Astrocyte of the cerebellum (primary cell): ENCODE data around the gene IQSEC1.

Source experiments
- DNase-seq: peaks from one replicate; pipeline ENCODE4 v3.0.0-alpha.2; 2011; ENCODE audit warnings: low read depth
- H3K4me3 ChIP-seq: 2 replicates; pipeline ENCODE4 v1.5.1; 2011; ENCODE audit warnings: mild to moderate bottlenecking, low read depth, low read length, moderate library complexity
- CTCF ChIP-seq: IDR thresholded peaks from 2 replicates; pipeline ENCODE4 v1.5.1; 2012; ENCODE audit warnings: low read length, low read depth, moderate library complexity, mild to moderate bottlenecking; ENCODE audit errors: missing control alignments
- in situ Hi-C: cut with HindIII; loops from 2 replicates; pipeline ENCODE4 v1.10.0; 2017; ENCODE audit warnings: low sequenced_read_pairs

Gene IQSEC1

DNA sequence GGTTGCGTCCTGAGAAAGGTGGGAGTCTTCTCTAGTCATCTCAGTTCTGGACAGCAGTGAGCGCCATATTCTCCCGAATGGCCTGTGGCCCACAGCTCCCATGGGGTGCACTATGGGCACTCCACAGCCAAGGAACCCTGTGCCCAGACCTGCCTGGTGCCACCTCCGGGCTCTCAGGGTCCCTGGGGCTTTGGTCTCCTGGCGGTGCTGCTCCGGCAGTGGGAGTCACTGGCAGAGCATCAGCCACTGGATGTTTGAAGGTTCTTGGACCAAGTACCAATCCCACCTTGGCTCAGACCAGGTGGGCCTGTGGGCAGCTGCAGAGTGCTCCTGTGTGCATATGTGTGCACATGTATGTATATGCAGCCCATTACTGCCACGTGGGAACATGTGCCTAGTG is 163.5 kb downstream of the IQSEC1 start:
- DNase-seq: no peak
- no peak overlapping the region for H3K4me3 ChIP-seq
- in situ Hi-C loops: no loop called here
- no peak for TF ChIP-seq CTCF

- no peak for DNase-seq
- in situ Hi-C loops: no loop called here
- TF ChIP-seq CTCF: no peak
- H3K4me3 ChIP-seq: no peak overlapping the region
Observed at GRCh38 chr3:12908859-12909258, 164.4 kb downstream of the IQSEC1 start.

DNA sequence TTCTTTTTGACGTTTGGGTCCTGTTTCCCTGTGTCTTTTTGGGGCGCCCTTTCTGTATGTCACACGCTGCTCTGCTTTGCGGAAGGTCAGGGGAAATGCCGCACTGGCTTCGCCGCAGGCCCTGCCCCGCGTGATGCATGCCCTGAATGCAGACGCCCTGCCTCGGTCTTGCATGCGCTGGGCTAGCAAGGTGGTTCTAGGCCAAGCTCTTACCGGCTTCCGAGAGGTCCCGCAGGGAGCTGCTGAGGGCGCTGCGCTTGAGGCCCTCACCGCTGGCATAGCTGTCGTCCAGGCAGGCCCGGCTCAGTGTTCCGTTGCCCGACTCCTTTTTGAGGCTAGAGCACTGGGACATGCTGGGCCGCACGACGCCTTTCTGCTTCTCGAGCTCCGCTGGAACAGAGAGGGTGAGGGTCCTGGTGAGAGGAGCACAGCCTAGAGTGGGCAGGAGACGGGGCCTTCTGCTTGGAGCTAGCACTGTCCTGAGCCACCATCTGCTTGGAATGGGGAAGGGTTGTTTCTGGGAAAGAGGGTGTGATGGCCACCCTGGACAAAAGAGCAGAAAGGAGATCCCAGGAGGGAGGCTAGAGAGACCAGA is 165.0 kb downstream of the IQSEC1 start:
- H3K4me3 ChIP-seq: no peak overlapping the region
- no peak for DNase-seq
- TF ChIP-seq CTCF: no peak
- in situ Hi-C loops: no loop called here

GRCh38 chr3:12907729-12908128 is 165.5 kb downstream of the IQSEC1 start:
- H3K4me3 ChIP-seq: no peak overlapping the region
- DNase-seq: no peak
- no peak for TF ChIP-seq CTCF
- in situ Hi-C loops: no loop called here

DNA sequence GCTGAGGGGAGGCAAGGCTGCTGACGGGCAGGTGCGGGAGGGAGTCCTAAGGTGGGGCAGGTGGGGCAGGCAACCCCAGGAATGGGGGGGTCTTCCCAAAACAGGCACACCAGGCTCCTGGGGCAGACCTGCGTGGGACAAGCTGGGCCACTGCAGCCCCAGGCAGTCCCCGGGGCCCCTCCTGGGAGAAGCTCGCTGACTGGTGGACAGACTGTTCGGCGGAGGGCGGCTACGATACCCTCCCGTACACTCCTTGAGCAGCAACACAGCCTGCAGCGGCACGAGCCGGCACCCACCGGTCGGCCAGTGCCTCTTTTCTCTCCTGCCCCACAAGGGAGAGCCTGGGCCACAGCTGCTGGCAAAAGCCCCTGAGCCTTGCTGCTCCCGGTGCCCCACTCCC is 165.9 kb downstream of the IQSEC1 start:
- TF ChIP-seq CTCF: no peak
- in situ Hi-C loops: no loop called here
- no peak for DNase-seq
- H3K4me3 ChIP-seq: no peak overlapping the region

DNA sequence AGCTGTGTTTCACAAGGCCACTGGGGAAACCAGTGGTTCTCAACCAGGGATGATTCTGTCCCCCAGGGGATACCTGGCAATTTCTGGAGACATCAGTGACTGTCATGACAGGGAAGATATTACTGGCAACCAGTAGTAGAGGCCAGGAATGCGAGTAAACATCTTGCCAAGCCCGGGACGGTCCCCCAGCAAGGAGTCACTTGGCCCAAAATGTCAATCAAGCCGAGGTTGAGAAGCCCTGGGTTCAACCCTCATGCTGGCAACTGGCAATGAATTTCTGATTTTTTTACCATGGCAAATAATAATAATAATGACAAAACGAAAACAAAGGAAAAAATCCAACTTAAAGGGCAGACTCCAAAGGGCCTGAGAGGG is 166.3 kb downstream of the IQSEC1 start:
- in situ Hi-C loops: no loop called here
- TF ChIP-seq CTCF: no peak
- no peak for DNase-seq
- H3K4me3 ChIP-seq: no peak overlapping the region
